Transverse colon (tissue), 3 donors: ENCODE data around the gene SOCS3.

Experiments
- CTCF ChIP-seq, 5 experiments: fragments of 200-600 bp in 3 of 5; fragments of 450-650 bp in 2 of 5; sonication (generic) in 3 of 5; IDR thresholded peaks; 1 replicate in 2 of 5; 2 replicates in 3 of 5; pipeline ENCODE4 v1.5.1; 2016 to 2017; ENCODE audit warnings: antibody characterized with exemption in 5 of 5, inconsistent platforms in 3 of 5, mild to moderate bottlenecking in 2 of 5, moderate library complexity in 1 of 5
- EP300 ChIP-seq: sonication (generic); formaldehyde crosslinking; IDR thresholded peaks from one replicate; pipeline ENCODE4 v1.6.1; 2017; ENCODE audit warnings: antibody characterized with exemption, low read depth
- POLR2A ChIP-seq: fragments of 450-650 bp; IDR thresholded peaks from one replicate; pipeline ENCODE4 v1.6.1; 2016; ENCODE audit warnings: antibody characterized with exemption, mild to moderate bottlenecking, moderate library complexity

DNA sequence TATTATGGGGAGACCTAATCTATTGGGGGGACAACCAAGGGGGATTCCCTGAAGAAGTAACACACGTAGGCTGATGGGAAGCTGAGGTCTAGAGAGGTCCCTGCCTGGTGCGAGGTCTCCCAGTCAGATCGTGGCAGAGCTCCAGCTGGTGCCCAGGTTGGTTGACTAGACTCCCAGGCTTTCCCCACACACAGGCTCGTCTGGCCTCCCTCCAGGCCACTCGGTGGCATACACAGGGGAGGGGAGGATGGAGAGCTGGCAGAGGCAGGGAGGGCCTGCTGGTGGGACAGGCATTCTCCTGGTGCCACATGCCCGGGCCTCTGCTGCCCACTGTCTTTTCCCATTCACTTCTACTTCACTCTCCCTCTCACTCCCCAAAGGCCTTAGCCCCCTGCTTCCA lies 8.5 kb upstream of the SOCS3 start:
- no peak for TF ChIP-seq EP300
- TF ChIP-seq CTCF (IDR thresholded peaks at IDR 0.05): no peak
- no peak for TF ChIP-seq POLR2A
